Diencephalon (tissue), 1 donor: Measurements from ENCODE around the gene TOB2. TPM values are rescaled to one million over a fixed set of nuclear protein-coding genes. Genes with fewer than 3 reads are reported as not detected.

ENCODE experiments used
- total RNA-seq: library from RNA; depleted of rRNA; stranded (reverse); fragments of >200 nt; gene quantifications from one replicate; pipeline ENCODE4 v1.2.3, GENCODE V29; 2014

TOB2 gene, protein sequence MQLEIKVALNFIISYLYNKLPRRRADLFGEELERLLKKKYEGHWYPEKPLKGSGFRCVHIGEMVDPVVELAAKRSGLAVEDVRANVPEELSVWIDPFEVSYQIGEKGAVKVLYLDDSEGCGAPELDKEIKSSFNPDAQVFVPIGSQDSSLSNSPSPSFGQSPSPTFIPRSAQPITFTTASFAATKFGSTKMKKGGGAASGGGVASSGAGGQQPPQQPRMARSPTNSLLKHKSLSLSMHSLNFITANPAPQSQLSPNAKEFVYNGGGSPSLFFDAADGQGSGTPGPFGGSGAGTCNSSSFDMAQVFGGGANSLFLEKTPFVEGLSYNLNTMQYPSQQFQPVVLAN
- 18.9 TPM for total RNA-seq

DNA sequence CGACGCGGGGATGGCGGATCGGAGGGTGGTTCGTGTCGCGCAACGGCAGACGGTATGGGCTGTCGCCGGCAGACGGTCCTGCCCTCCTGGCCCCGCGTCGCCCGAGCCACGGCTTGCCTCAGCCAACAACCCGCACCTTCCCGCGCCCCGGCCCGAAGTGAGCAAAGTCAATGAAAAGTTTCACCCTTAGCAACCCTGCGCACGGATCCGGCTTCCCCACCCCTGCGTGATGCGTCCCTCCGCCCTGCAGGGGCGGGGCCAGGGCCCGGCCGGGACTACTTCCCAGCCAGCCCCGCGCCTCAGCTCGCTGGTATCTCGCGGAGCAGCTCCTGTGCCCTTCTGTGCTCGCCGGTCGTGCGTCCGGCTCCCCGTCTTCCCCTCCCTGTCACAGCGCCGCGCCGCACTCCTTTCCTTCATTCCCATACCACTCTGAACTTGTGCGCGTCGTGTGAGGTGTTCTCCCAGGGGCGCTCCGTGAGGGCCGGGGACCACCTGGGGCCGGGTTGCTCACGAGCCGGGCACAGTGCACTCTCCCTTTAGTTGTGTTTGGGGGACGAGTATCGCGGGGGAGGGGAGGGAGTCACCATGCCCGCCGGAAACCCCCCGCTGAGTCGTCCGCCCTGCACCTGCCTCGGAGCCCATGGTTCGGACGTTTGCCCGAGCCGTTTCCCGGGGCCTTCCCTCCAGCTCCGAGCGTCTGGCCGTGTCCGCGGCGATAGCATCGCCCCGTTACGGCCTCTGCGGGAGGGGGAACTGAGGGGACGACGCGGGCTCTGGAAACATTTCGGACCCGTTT, at the start of gene TOB2:
TOB2 (minus strand) TSS at position 163 of the 796 bp plus-strand sequence. CDS start 9,456 bp downstream, outside the sequence.

DNA sequence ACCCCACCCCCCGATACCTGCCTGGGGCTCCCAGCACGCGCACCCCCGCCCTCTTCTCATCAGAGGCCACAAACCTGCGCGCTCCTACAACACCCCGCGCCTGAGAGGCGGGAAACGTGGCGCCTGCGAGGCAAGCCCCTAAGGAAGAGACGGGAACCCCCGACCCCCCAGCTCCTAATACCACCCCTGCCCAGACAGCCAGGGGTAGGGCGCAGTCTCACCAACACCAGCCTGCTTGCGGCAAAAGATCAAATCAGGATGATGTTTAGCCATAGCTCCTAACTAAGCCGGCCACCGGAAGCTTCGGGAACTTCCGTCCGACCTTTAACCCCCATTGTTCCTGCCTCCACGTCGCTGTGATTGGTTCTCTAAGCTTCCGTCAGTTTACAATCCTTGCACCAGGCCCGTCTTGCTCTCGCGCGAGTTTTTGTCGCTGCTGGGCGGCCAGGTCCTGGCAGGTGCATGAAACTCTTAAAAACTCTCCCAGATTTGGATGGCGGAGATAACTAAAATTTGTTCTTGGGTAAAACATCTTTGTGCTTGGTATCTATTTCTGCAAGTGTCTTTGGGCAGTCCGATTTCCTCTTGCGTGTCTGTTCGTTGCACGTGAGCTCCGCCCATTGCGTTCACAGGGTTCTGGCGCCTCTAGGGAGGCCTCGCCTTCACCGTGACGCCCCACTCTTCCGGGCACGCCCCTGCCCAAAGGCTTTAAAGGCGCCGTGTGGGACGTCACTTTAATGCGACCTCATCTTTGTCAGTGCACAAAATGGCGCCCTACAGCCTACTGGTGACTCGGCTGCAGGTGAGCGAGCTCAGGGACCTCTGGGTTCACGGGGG, 22.0 kb upstream of the TOB2 start, which contains the start of the genes ACO2 and PHF5A:
ACO2 (plus strand) TSS at position 737 of the 837 bp plus-strand sequence; CDS start at position 767, 30 bp downstream.
PHF5A (minus strand) TSS at position 312 of the 837 bp plus-strand sequence; CDS start at position 273, 39 bp downstream.

Other genes with a start within 250 kb of the TOB2 start
- gene L3MBTL2, start 241.5 kb downstream of the TOB2 start, total RNA-seq, result 26.8 TPM
- gene CHADL, start 205.9 kb downstream of the TOB2 start, total RNA-seq, result 3.7 TPM
- gene RANGAP1, start 160.6 kb downstream of the TOB2 start, total RNA-seq, result 61.4 TPM
- 64.1 TPM for gene ZC3H7B, start 145.3 kb downstream of the TOB2 start, total RNA-seq
- gene TEF, start 64.9 kb downstream of the TOB2 start, total RNA-seq, result 8.5 TPM
- 35.1 TPM for gene PHF5A, start 21.9 kb upstream of the TOB2 start, total RNA-seq
- gene ACO2, start 22.3 kb upstream of the TOB2 start, total RNA-seq, result 124 TPM
- 27.7 TPM for gene POLR3H, start 97.7 kb upstream of the TOB2 start, total RNA-seq
- gene CSDC2, start 114.2 kb upstream of the TOB2 start, total RNA-seq, result 21.7 TPM
- 27.2 TPM for gene PMM1, start 143.0 kb upstream of the TOB2 start, total RNA-seq
- gene DESI1, start 174.2 kb upstream of the TOB2 start, total RNA-seq, result 27.7 TPM
- 216 TPM for gene XRCC6, start 174.5 kb upstream of the TOB2 start, total RNA-seq
- 116 TPM for gene SNU13, start 242.1 kb upstream of the TOB2 start, total RNA-seq